Stimulated activated CD8-positive, alpha-beta memory T cell treated with anti-CD3 and anti-CD28 coated beads, Interleukin-4, amount 100 ng/mL, for 4 hours (primary cell): ENCODE measurements around the gene SIRPA.
"Not testable (repeated sequence)": the region's sequence is repeated elsewhere in the genome, so short reads cannot be mapped to it uniquely, and the experiment has no call there.

ENCODE experiments used
- DNase-seq, 2 donors: peaks; one replicate each; pipeline ENCODE4 v3.0.0-alpha.2; 2020; ENCODE audit warnings: low read depth in 2 of 2, low spot score in 1 of 2

Gene SIRPA

DNA sequence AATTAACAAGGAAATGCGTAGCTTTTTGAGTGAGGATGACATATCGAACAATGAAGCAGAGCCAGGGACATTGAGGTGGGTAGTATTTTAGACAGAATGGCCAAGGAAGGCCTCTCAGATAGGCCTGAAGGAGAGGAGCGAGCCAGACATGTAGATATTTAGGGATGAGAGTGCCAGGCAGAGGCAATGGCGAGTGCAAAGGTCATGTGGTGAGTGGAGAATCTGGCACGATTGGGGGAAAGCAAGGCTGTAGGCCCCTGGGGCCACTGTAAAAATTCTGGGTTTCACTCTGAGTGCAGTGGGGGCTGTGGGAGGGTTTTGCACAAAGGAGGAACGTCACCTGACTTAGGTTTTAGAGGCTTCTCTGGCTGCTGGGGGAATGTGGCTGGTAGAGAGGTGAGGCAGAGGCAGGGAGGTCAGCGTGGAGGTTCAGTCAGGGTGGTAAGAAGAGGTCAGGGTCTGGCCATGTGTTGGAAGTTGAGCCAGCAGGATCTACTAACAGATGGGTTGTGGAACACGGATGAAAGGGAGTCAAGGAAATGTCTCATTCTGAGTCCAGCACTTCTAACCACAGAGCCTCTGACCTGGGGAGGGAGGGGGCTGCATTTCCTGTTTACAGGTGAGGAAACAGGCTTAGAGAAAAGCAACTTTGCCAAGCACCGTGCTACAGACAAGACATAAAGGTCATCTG, 11.3 kb downstream of the SIRPA start:
- no peak for DNase-seq

DNA sequence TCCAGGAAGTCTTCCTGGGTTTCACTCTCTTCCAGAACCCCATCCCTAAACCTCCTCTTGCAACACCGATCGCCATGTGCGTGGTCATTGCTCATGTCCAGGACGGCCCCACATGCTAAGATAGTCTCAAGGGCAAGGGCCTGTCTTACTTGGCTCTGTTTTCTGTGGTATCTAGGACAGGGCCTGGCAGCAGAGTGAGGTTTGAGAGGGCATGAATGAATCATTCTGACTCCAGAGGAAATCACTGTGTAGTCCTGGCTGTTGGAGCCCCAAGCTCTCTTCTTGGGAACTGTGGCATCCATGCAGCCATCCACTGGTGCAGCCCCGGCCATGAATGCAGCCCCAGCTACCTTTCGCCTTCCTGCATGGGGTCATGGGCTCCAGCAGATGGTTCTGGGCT, 12.4 kb downstream of the SIRPA start:
- no peak for DNase-seq

DNA sequence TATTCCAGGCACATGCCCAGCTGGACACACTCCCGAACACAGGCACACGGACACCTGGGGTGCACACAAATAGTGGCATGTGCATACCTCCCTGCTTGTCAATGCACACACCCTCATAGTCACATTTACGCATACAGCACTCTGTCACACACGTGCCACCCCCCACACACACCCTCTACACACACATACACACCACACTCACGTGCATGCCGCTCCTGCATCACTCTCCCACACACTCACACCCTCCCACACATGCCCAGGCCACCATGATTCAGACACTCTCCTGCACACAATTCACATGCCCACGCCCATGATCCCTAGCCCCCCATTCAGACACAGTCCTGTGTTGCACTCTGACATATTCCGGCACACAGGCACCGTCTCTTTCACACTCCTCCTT, 13.0 kb downstream of the SIRPA start:
- DNase-seq = no peak

DNA sequence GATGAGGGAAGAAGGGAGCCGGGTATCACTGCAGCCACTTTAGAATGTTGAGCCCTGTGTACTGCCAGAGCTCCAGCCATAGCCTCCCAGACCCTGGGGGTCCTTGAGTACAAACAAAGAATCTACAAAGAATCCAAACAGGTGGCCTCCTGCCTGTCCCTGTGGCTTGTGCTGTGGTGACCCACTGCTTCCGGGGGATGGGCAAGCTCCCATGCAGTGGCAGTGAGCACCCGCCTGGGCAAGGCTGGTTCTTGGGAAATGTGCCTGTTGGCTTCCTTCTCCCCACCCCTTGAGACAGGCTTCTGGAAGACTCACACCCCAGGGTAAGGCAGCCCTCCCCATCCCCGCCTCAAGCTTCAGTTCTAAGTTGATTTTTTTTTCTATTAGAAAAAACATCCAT, 13.9 kb downstream of the SIRPA start:
- DNase-seq = no peak

DNA sequence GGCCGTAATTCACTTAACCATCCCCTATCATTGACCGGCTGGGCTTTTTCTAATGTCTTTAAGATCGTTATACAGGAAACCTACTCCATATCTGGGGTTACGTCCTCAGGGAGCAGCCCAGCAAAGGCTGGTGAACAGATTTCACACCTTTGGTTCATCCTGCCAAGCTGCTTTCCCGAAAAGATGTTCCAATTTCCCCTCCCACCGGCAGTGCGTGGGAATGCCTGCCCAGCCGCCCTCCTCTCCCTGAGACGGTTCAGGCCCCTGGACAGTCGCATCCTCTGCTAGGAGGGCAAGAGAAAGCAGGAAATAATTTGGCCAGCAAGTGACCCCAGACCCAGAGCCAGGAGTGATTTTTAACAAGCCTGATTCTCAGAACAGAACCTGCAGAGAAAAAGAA, 16.3 kb downstream of the SIRPA start:
- DNase-seq = no peak

DNA sequence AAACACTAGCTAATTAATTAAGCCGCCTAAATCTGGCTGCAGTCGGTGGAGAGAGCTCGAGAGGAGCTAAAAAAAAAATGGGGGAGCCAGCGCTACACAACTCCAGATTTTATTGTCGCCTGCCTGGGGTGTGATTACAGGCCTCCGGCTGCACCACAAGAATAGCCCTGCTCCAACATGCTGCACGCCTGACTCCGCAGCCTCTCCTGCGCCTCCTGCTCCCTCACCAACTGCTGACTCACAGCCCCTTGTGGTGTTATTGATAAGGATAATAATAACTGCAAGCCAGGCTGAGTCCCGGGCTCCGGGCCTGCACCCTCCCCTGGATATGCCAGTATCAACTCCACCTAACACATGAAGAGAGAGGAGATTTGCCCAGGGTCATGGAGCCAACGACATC, 16.8 kb downstream of the SIRPA start:
- DNase-seq = no peak

DNA sequence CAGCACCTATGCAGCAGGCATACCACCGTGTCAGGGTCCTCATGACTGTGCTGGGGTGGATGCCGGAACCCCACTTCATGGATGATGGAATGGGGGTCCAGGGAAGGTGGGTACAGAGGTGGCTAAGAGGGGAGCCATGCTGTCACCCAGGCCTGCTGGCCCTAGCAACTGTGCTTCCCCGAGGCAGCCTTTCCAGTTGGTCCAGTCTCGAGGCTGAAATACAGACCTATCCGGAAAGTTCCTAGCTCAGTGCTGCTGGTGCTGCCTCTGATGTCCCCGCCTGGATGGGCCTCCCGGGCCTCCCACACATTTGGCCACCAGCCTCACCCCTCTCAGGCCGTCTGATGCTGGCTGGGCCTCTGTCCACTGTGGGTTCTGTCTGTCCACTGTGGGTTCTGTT, 17.4 kb downstream of the SIRPA start:
- DNase-seq = no peak

DNA sequence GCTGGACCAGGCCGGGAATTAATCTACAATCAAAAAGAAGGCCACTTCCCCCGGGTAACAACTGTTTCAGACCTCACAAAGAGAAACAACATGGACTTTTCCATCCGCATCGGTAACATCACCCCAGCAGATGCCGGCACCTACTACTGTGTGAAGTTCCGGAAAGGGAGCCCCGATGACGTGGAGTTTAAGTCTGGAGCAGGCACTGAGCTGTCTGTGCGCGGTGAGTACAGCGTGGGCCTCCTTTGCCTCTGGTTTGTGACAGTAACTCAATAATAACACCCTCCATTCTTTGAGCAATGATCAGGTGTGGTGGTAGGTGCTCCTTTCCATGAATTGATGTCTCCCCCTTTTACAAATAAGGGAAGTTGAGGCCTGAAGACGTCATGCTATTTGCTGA, 20.0 kb downstream of the SIRPA start:
- not testable (repeated sequence) for DNase-seq

DNA sequence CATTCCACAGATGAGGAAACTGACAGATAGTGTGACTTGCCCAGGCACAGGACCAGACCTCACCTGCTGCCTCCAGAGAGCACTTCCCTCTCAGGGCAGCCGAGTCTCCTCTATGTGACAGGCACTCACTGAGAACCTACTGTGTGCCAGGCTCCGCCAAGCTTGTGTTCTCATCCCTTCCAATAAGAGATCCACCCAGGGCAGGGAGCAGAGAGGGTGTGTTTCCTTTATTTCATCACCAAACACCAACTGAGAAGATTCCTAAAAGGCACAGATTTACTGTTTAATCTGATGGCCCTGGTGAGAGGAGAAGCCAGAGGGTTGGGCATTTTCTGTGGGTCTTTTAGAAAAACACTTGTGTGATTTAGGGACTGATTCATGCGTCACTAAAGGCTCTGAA, 20.5 kb downstream of the SIRPA start:
- DNase-seq = no peak

DNA sequence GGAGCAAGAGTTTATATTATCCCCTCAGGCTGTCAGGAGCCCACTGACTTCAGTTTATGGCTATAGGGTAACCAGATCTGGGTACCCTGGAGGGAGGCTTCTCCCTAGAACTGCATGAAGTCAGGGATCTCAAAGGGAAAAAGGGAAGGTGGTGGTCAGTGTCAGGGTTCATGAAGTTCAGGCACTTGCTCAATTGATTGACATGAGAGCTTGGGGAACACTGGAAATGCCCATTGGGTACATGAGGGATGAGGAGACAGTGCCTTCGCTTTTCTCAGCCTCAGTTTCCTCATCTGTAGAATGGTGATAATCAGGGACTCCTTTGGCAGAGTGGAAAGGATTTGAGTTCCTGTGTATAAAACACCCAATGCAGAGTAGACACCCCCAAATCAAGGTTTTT, 22.6 kb downstream of the SIRPA start:
- no peak for DNase-seq

DNA sequence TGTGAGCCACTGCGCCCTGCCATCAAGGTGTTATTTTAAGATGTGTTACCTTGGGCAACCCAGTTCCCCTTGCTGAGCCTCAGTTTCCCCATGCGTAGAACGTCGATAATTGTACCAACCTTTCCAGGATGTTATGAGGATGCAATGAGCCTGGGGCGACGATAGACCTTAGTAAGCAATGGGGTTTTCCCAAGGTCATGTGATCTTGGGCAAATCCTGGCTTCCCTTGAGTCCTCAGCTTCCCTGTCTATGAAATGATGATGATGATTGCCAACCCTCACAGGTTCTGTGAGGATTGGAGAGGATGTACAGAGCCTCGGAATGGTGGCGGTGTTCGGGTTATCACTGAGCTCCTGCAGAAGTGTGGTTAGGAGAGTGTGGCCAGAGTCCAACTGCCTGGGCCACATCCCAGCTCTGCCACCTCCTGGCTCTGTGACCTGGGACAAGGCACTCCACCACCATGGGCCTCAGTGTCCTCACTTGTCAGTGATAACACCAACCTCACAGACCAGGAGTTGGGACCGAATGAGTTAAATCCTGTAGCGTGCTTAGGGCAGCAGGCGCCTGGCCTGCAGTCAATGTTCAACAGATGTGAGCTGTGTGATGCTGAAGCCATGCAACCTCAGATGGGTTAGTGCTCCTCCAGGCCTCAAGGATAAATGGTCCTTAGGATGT, 23.4 kb downstream of the SIRPA start:
- no peak for DNase-seq

DNA sequence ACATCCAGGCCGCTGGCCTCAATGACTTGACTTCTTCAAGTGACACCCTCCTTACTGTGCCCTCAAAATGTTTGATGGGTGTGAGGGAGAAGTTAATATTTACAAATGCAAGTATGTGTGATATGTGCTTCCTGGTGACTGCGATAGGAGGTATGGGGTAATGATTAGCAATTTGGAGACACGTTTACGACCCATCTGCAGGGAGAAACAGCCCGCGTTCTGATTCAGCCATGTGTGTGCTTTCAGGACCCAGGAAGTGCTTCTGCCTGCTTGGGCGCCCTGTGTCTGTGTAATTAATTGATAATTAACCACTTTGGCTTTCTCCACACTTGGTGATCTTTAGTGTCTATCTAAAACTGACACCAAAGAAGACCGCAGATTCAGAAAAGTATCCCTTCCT, 25.0 kb downstream of the SIRPA start:
- DNase-seq = no peak

DNA sequence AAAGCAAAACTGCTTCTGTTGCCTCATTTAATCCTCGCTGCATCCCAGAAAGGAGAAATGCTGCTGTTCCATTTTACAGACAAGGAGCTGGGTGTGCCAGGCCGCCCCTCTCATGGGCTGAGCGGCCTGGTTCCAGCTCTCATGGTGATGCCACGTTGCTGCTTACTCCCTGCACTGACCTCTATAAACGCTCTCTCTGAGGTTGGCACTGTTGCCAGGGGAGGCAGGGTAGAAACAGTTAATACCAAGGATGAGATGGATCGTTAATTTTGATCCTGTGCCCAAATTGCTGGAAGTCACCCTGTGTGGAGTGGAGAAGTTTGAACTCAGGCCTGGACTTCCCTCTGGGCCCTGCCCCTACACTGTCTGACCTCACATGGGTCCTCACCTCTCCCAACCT, 25.6 kb downstream of the SIRPA start:
- no peak for DNase-seq

DNA sequence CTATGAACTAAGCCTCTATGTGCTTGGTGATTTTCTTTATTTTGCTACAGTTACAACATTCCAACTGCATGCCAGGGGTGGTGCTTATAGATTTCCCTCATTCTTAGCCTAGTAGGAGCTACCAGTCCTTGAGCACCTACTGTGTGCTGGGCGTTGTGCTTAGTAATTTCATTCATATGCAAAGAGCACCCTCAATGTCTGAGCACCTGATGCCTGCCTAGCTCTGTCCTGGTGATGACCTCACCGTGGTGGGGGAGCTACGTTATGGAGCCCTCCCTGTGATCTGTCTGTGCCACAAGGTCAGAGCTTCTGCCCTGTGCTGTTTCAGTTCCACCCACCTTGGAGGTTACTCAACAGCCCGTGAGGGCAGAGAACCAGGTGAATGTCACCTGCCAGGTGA, 26.8 kb downstream of the SIRPA start:
- DNase-seq = not testable (repeated sequence)

DNA sequence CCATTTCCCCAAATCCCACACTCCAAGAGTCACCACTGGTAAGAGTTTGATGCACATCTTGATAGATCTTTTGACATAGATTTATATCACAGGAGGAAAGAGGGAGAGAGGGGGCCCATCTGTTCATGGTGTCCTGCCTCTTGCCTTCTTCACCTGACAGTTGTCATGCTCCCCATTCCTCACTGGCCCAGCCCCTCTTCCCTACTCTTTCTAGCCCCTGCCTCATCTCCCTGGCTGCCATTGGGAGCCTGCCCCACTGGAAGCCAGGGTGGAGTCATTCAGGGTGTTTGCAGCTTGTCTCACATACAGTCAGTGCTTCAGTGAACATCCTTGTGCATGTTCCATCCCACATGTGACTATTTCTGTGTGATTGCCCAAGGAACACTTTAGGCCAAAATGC, 27.6 kb downstream of the SIRPA start:
- no peak for DNase-seq

DNA sequence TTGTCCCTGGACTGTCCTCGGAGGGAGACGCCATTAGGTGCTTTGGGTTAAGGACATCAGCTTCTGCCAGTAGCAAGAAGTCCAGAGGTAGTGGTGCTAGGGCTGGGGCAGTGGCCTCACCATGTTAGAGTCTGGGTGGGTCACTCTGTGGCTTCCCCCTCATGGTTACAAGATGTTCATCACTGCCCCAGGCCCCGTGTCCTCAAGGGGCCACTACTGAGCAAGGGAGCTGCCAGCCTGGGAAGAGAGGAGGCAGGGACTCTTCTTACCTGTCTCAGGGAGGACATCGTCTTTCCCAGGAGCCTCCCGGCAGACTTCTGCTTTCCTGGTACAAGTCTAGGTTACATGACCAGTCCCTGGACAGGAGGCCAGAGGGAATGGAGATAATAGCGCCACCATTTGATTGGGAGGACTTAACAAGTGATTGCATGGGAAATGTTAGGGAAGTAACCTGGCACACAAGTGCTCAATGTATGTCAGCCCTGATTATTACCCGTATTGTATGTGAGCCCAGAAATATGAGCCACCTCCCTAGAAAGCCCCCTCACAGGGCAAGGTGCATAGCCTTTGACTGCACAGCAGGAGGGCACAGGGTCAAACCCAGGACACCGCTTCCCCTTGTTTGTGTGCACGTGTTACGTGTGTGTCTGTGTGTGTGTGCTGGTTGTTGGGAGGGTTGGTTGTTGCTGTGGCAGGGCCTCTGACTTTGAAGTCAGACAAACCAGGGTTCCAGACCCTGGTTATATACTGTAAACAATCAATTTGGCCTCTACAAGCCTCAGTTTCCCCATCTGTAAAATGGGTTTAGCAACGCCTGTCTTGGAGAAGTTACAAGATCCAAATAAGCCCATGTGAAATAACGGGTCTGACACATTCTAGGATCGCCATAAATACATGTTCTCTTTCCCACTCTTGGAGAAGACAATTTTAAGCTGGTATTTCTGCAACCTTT, 30.0 kb downstream of the SIRPA start:
- DNase-seq = no peak

DNA sequence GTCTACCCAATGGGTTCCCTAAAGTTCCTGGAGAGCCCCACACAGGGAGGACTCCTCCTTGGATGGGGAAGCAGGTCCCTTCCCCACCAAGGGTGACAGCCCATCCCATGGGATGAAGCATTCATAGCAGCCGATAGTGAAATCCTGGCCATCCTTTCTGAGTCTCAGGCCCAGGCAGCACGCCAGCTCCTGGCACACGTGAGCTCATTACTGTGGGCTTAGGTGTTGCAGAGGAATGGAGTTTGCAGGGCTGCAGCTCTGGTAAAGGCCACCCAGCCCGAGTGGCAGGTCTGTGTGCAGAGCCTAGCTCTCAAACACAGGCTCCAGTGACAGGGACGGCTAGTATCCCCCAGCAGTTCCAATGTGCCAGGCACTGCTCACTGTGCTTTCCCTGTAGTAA, 31.0 kb downstream of the SIRPA start:
- no peak for DNase-seq

DNA sequence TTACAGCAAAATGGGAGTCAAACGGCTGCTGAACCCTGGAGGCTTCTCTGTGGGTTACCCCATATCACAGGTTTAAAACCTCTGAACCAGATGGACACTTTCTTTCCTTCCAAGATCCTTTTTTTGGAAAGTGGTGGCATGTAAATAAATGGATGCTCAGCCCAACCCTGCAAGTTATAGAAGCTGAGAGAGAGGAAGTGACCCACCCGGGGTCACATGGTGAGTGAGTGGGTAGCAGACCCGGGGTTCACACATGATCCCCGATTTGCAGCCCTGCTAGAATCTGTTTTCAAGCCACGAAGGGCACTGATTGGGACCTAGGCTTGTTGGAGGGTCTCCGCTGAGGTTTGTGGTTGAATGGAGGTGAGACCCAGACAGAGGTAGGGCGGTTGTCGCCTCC, 32.0 kb downstream of the SIRPA start:
- no peak for DNase-seq

DNA sequence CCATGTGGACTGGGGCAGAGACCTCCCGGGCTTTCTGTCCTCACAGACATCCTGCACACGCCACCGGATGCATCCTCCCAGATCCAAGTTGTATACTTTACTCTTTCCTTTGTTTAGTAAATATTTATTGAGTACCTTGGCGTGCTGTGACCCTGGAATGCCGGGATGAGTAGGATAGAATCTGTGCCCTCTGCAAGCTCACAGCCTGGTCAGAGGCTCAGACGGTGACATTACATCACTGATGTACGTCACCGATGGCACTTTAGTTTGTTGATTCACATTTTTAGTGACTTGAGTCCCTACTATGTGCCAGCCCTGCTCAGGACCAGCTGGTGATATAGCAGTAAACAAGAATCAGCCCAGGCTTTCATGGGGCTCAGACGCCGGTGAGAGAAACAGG, 32.9 kb downstream of the SIRPA start:
- DNase-seq = no peak

DNA sequence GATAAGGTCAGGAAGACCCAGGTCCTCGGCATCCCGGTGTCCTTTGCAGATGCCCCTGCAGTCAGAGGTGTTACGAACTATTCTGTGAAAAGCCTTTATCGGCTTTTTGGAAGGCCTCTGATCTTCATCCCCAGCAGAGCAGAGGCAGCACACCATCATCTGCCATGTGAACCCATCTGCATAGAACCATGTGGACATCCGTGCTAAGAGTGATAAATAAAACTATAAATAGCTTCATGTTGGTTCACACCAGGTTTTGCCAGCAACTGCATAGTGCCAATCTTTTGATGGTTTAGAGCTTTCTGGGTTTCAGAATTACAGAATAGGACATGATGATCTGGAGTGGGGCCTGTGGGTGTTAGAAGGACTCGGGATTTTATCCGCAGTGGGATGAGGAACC, 33.6 kb downstream of the SIRPA start:
- no peak for DNase-seq

DNA sequence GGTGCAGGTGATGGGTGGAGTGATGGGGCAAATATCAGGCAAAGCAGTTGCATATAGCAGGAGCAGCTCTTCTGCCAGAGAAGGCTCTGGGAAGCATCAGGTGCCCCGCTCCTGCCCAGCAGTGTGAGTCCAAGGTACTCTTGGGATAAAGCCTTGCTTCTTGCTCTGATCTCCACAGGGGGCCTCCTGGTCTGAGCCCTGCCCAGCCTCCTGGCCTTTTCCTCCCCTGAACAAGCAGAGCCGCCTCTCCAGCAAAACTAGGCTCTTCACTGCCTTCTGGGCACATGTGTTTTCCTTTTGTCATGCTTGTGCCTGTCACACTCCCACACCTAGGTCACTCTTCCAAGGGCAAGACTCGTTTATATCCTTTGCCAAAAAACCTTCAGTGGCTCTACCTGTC, 34.3 kb downstream of the SIRPA start:
- no peak for DNase-seq

DNA sequence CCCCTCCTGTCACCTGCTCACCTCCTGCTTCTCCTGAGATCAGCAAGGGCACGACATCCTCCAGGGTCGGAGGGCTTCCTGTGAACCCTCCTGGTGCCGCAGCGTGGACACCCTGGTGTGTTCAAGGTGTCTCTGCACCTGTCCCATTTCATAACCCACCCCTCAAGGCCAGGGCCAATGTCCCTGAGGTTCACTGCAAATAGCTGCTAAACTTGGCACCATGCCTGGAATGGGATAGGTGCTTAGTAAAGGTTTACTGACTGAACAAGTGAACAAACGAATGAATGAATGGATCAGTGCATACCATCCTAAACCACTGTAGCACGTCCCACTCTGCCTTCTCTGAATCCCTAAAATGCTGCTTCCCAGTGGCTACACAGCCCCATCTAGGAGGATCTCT, 35.0 kb downstream of the SIRPA start:
- DNase-seq = no peak
